ENCODE measurements around the gene GH2. TPM values are rescaled to one million over a fixed set of nuclear protein-coding genes. Genes with fewer than 3 reads are reported as not detected.
A peak's percentile ranks its signal among the peaks of the same experiment; 100 is the strongest.

Gene GH2
- total RNA-seq (not detected in 2 replicates), polyA plus RNA-seq (not detected in 2 replicates), polyA minus RNA-seq (not detected in 2 replicates), Bru-seq, nascent RNA (not detected), BruChase-seq, experiment 1, labeled RNA remaining after a 6-hour chase (not detected), BruChase-seq, experiment 2, labeled RNA remaining after a 2-hour chase (not detected)
- not detected in 2 replicates for polyA plus RNA-seq (2011; cell fraction: cytosol; rRNA removed)
- not detected in 2 replicates for polyA plus RNA-seq (2011; cell fraction: nucleus; rRNA removed)
- polyA plus RNA-seq (2012) = not detected in 2 replicates
- polyA minus RNA-seq (2011; cell fraction: cytosol; rRNA and poly(A)+ RNA removed) = not detected
- polyA minus RNA-seq (2011; cell fraction: nucleus; rRNA and poly(A)+ RNA removed) = not detected in 2 replicates
- long read RNA-seq = 0 reads

- DNase-seq (ENCODE audit: low read depth, low spot score) = peak; percentile 39
- peak; percentile 71 for FAIRE-seq
- CTCF ChIA-PET = interaction anchor here (0.5 to 2.5 kb wide), 4 partner anchors 8 to 29 kb away, joined by 3 to 19 read pairs (median 4); no protein-coding TSS in a partner anchor
These were observed at the start of gene GH2 for GRCh38 chr17:63881935-63882601. GH2 (minus strand) TSS chr17:63881944; CDS start chr17:63881801, 143 bp downstream.

More at GRCh38 chr17:63881935-63882601, at the start of gene GH2:
- H3K79me2 ChIP-seq (ENCODE audit: control insufficient read depth, insufficient read depth, low read length) = no peaks in the 10 kb centered on the region
- no peak within 1 kb of the TSS for H3K4me3 ChIP-seq (replicated peaks in 1 of 3; ENCODE audit: insufficient read depth in 1 of 3, low read depth in 1 of 3, low read length in 3 of 3)
- no peaks in the 10 kb centered on the region for H3K4me1 ChIP-seq (ENCODE audit: control insufficient read depth, extremely low read depth, insufficient read depth, low read length)
- H4K20me1 ChIP-seq (replicated peaks; ENCODE audit: control insufficient read depth, extremely low read depth, insufficient read depth, low read length) = no peaks in the 10 kb centered on the region
- H3K27ac ChIP-seq (ENCODE audit: insufficient read depth, low read depth, low read length) = no peak within 1 kb of the TSS
- TF ChIP-seq CTCF (IDR thresholded peaks at IDR 0.05; ENCODE audit: extremely low read depth in 1 of 2, insufficient read depth in 1 of 2, low read depth in 1 of 2, low read length in 2 of 2) (peak; percentile 51 to 77), MAX (IDR thresholded peaks at IDR 0.05; ENCODE audit: insufficient read depth, insufficient read length) (no peak)
- BruUV-seq (replicated peaks) = no TSS peak
- no peaks in the 10 kb centered on the region for H3K9me3 ChIP-seq (replicated peaks; ENCODE audit: control insufficient read depth, insufficient read depth, low read length)
- POLR2A ChIA-PET = no interaction called here
- no peaks in the 10 kb centered on the region for H3K36me3 ChIP-seq (ENCODE audit: control insufficient read depth in 2 of 2, extremely low read depth in 1 of 2, insufficient read depth in 2 of 2, low read length in 2 of 2)
- H3K27me3 ChIP-seq (ENCODE audit: control insufficient read depth in 2 of 2, insufficient read depth in 2 of 2, low read length in 2 of 2) = peaks cover 0 to under 1% of the 10 kb centered on the region in 2 experiments
- no peak within 1 kb of the TSS for H3K4me2 ChIP-seq (ENCODE audit: insufficient read depth, low read length)
- H3K9me1 ChIP-seq (replicated peaks; ENCODE audit: control insufficient read depth, extremely low read depth, insufficient read depth, low read length) = no peaks in the 10 kb centered on the region
- dilution Hi-C loops (cut with MboI; ENCODE audit: extremely low pct_ligation_motif_present, low sequenced_read_pairs) = no loop called here
- H2AFZ ChIP-seq (ENCODE audit: low read depth, low read length) = no peak within 1 kb of the TSS
- H3K9ac ChIP-seq (replicated peaks; ENCODE audit: extremely low read depth, insufficient read depth, low read length) = no peak within 1 kb of the TSS
- intact Hi-C loops (cut with micrococcal nuclease) = no loop called here
